ENCODE results near the gene SYCE3.

- TF ChIP-seq CTCF (IDR thresholded peaks at IDR 0.05; ENCODE audit: insufficient read depth, low read length, poor library complexity, severe bottlenecking) (no peak), EZH2phosphoT487 (conservative IDR thresholded peaks at IDR 0.05; ENCODE audit: low read length) (no peak)
These were observed 17.9 kb downstream of the SYCE3 start for GRCh38 chr22:50544746-50545253.
